ENCODE measurements around the gene HSPB7.
"Not testable (repeated sequence)": the region's sequence is repeated elsewhere in the genome, so short reads cannot be mapped to it uniquely, and the experiment has no call there.

Gene HSPB7

DNA sequence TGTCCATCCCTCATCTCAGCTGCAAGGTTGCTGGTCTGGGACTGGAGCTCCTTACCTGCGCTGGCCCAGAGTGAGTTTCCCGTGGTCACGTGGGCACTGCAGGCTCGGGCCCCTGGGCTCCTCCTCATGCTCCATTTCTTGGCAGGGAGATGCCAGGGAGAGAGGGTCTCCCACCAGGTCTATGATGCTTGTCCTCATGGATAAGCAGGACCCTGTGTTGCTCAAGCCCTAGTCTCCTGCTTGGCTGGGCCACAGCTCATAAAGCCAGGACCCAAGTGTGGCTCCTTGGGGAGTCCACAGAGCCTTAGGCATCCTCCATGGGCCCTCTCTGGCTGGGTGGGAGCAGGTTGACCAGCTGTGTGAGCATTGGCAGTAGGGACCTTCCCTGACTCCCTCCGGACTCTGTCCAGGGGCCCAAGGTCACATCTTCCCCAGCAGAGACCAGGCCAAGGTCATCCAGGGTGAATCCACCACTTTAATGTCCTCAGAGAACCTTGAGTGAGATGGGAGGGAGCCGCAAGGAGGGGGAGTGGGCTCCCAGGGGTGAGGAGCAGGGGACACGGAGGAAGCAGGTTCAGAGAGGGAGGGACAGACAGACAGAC, 39.6 kb upstream of the HSPB7 start:
- not testable (repeated sequence) for H3K9me3 ChIP-seq (ENCODE audit: low read length); H2AFZ ChIP-seq (ENCODE audit: low read length); H3K4me2 ChIP-seq (ENCODE audit: low read length); H3K4me1 ChIP-seq (ENCODE audit: insufficient read depth, low read length, severe bottlenecking); H4K20me1 ChIP-seq (ENCODE audit: insufficient read depth, low read length); H3K79me2 ChIP-seq (ENCODE audit: insufficient read depth, low read length); H3K36me3 ChIP-seq (ENCODE audit: insufficient read depth, low read length); H3K9me2 ChIP-seq (ENCODE audit: low read depth, low read length); H3K4me3 ChIP-seq (ENCODE audit: low read depth, low read length, poor library complexity, severe bottlenecking); H3K27me3 ChIP-seq (ENCODE audit: insufficient read depth, low read length); H3F3A ChIP-seq (ENCODE audit: insufficient read depth, low read length); H3K27ac ChIP-seq (ENCODE audit: low read depth, low read length, poor library complexity, severe bottlenecking); H3K9ac ChIP-seq (ENCODE audit: low read length)

GRCh38 chr1:16056521-16056912, 38.7 kb upstream of the HSPB7 start:
- not testable (repeated sequence) for H3K9me2 ChIP-seq (ENCODE audit: low read depth, low read length); H3K36me3 ChIP-seq (ENCODE audit: insufficient read depth, low read length); H3K27me3 ChIP-seq (ENCODE audit: insufficient read depth, low read length); H3K9ac ChIP-seq (ENCODE audit: low read length); H2AFZ ChIP-seq (ENCODE audit: low read length); H4K20me1 ChIP-seq (ENCODE audit: insufficient read depth, low read length); H3K4me3 ChIP-seq (ENCODE audit: low read depth, low read length, poor library complexity, severe bottlenecking); H3K9me3 ChIP-seq (ENCODE audit: low read length); H3K4me2 ChIP-seq (ENCODE audit: low read length); H3F3A ChIP-seq (ENCODE audit: insufficient read depth, low read length); H3K27ac ChIP-seq (ENCODE audit: low read depth, low read length, poor library complexity, severe bottlenecking); H3K4me1 ChIP-seq (ENCODE audit: insufficient read depth, low read length, severe bottlenecking); H3K79me2 ChIP-seq (ENCODE audit: insufficient read depth, low read length)

GRCh38 chr1:16055613-16056520, 38.0 kb upstream of the HSPB7 start:
- no peaks in the 10 kb centered on the region for H3K36me3 ChIP-seq (ENCODE audit: insufficient read depth, low read length)
- H3K4me2 ChIP-seq (ENCODE audit: low read length), result no peak overlapping the region
- no peak overlapping the region for H3K9ac ChIP-seq (ENCODE audit: low read length)
- no peaks in the 10 kb centered on the region for H3K9me3 ChIP-seq (ENCODE audit: low read length)
- no peaks in the 10 kb centered on the region for H3K27me3 ChIP-seq (ENCODE audit: insufficient read depth, low read length)
- no peaks in the 10 kb centered on the region for H3K4me1 ChIP-seq (ENCODE audit: insufficient read depth, low read length, severe bottlenecking)
- TF ChIP-seq, protein P1, sequence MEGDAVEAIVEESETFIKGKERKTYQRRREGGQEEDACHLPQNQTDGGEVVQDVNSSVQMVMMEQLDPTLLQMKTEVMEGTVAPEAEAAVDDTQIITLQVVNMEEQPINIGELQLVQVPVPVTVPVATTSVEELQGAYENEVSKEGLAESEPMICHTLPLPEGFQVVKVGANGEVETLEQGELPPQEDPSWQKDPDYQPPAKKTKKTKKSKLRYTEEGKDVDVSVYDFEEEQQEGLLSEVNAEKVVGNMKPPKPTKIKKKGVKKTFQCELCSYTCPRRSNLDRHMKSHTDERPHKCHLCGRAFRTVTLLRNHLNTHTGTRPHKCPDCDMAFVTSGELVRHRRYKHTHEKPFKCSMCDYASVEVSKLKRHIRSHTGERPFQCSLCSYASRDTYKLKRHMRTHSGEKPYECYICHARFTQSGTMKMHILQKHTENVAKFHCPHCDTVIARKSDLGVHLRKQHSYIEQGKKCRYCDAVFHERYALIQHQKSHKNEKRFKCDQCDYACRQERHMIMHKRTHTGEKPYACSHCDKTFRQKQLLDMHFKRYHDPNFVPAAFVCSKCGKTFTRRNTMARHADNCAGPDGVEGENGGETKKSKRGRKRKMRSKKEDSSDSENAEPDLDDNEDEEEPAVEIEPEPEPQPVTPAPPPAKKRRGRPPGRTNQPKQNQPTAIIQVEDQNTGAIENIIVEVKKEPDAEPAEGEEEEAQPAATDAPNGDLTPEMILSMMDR (IDR thresholded peaks at IDR 0.05; ENCODE audit: low read length), result peak; percentile 89
- TF ChIP-seq EZH2 (IDR thresholded peaks at IDR 0.05; ENCODE audit: borderline replicate concordance, low read length), result no peak
- H3K9me2 ChIP-seq (ENCODE audit: low read depth, low read length), result no peaks in the 10 kb centered on the region
- no peak overlapping the region for H3K27ac ChIP-seq (ENCODE audit: low read depth, low read length, poor library complexity, severe bottlenecking)
- no peak overlapping the region for H3K4me3 ChIP-seq (ENCODE audit: low read depth, low read length, poor library complexity, severe bottlenecking)
- H2AFZ ChIP-seq (ENCODE audit: low read length), result no peak overlapping the region
- H4K20me1 ChIP-seq (ENCODE audit: insufficient read depth, low read length), result no peaks in the 10 kb centered on the region
- H3F3A ChIP-seq (ENCODE audit: insufficient read depth, low read length), result no peaks in the 10 kb centered on the region
- no peaks in the 10 kb centered on the region for H3K79me2 ChIP-seq (ENCODE audit: insufficient read depth, low read length)

DNA sequence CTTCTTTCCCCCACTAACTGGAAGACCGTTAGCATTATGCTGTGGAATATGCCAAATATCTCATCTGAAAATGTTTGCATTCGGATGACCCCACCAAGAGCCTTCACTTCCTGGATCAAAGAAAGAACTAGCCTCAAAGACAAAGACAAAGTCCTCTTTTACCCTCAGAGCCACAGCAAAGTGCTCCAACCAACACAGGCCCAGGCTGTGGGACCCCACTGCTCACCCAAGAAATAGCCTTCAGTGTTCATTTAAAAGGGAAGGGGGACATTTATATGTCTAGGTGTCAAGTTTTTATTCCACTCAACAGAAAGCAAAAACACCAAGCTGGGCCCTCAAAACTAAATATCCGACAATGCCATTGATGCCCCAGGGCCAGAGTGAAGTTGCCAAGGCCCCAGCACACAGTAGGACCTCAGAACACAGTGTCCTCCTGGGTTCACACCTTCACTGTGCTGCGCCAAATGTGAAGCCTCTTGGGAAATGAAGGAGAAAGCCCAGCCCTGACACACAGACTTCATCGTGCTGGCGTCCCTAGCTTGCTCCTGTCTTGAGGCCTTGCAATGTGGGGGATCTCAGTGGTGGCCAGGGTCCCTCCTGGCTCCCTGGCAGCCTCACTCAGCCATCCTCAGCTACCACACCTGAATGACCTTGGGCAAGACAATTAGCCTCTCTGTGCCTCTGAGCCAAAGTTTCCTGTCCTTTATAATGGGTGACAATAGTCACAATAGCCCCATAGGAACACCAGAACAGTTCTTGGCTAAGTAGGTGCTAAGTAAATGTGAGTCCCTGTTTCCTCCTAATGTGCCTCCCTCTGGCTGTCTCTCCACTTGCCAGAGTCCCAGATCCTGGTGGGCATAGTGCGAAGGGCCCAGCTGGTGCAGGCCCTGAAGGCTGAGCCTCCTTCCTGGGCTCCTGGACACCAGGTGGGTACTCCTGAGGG, 37.0 kb upstream of the HSPB7 start:
- no peaks in the 10 kb centered on the region for H3K36me3 ChIP-seq (ENCODE audit: insufficient read depth, low read length)
- no peaks in the 10 kb centered on the region for H3K79me2 ChIP-seq (ENCODE audit: insufficient read depth, low read length)
- H3K9ac ChIP-seq (ENCODE audit: low read length), result no peak overlapping the region
- H3K9me3 ChIP-seq (ENCODE audit: low read length), result no peaks in the 10 kb centered on the region
- H4K20me1 ChIP-seq (ENCODE audit: insufficient read depth, low read length), result no peaks in the 10 kb centered on the region
- H3K9me2 ChIP-seq (ENCODE audit: low read depth, low read length), result no peaks in the 10 kb centered on the region
- H2AFZ ChIP-seq (ENCODE audit: low read length), result no peak overlapping the region
- H3F3A ChIP-seq (ENCODE audit: insufficient read depth, low read length), result no peaks in the 10 kb centered on the region
- TF ChIP-seq EZH2 (IDR thresholded peaks at IDR 0.05; ENCODE audit: borderline replicate concordance, low read length), result no peak
- TF ChIP-seq, protein P1 (IDR thresholded peaks at IDR 0.05; ENCODE audit: low read length), result no peak
- H3K4me3 ChIP-seq (ENCODE audit: low read depth, low read length, poor library complexity, severe bottlenecking), result no peak overlapping the region
- no peak overlapping the region for H3K4me2 ChIP-seq (ENCODE audit: low read length)
- H3K27ac ChIP-seq (ENCODE audit: low read depth, low read length, poor library complexity, severe bottlenecking), result no peak overlapping the region
- H3K27me3 ChIP-seq (ENCODE audit: insufficient read depth, low read length), result no peaks in the 10 kb centered on the region
- no peaks in the 10 kb centered on the region for H3K4me1 ChIP-seq (ENCODE audit: insufficient read depth, low read length, severe bottlenecking)

All from OCI-LY1 (cell line).